ENCODE data around the gene RHBDD1. TPM values are rescaled to one million over a fixed set of nuclear protein-coding genes. Genes with fewer than 3 reads are reported as not detected.

RHBDD1 gene
- total and polyA plus RNA-seq, 7 donors, result 1.8 to 28.0 (median 17.5) TPM

- Histone ChIP-seq H3K4me3 (no peak overlapping the region), H3K36me3 (peaks cover 0 to 3% (median 0%) of the 10 kb centered on the region in 4 donors), H3K27ac (no peak overlapping the region), H3K9me3 (no peaks in the 10 kb centered on the region), H3K27me3 (no peaks in the 10 kb centered on the region), H3K4me1 (peaks cover 0 to 4% (median 0%) of the 10 kb centered on the region in 4 donors)
- TF ChIP-seq CTCF (IDR thresholded peaks at IDR 0.05) (no peak), POLR2AphosphoS5 (IDR thresholded peaks at IDR 0.05) (no peak), POLR2A (IDR thresholded peaks at IDR 0.05) (no peak), EP300 (IDR thresholded peaks at IDR 0.05) (no peak)
- intact Hi-C loops (cut with DNase I), result no loop called here
- no peak for DNase-seq
These were observed 77.8 kb downstream of the RHBDD1 start for GRCh38 chr2:226913641-226914040.

- Histone ChIP-seq H3K4me3 (no peak overlapping the region), H3K9me3 (no peaks in the 10 kb centered on the region)
- WGBS, 2 donors, result 78 to 87% methylated on average over 6 of the region's 6 CpGs
These were observed 80.0 kb downstream of the RHBDD1 start for GRCh38 chr2:226915846-226916360.

GRCh38 chr2:226916669-226917068 lies 80.8 kb downstream of the RHBDD1 start:
- TF ChIP-seq POLR2AphosphoS5 (IDR thresholded peaks at IDR 0.05) (no peak), CTCF (IDR thresholded peaks at IDR 0.05) (no peak), EP300 (IDR thresholded peaks at IDR 0.05) (no peak), POLR2A (IDR thresholded peaks at IDR 0.05) (no peak)
- 68 to 85% methylated on average over 1 of the region's 1 CpG for WGBS, 2 donors
- H3K27ac ChIP-seq, result no peak overlapping the region
- no peak for DNase-seq
- H3K9me3 ChIP-seq, result no peaks in the 10 kb centered on the region
- no peak overlapping the region for H3K4me3 ChIP-seq
- no peaks in the 10 kb centered on the region for H3K27me3 ChIP-seq
- intact Hi-C loops (cut with DNase I), result no loop called here
- no peaks in the 10 kb centered on the region for H3K4me1 ChIP-seq
- H3K36me3 ChIP-seq, result peaks cover 0 to 3% (median 0%) of the 10 kb centered on the region in 4 donors

More at GRCh38 chr2:226915846-226916360, 80.0 kb downstream of the RHBDD1 start:
- Histone ChIP-seq H3K4me1 (no peaks in the 10 kb centered on the region), H3K36me3 (peaks cover 0 to 3% (median 0%) of the 10 kb centered on the region in 4 donors), H3K27me3 (no peaks in the 10 kb centered on the region), H3K27ac (no peak overlapping the region)
- TF ChIP-seq POLR2AphosphoS5 (IDR thresholded peaks at IDR 0.05) (no peak), EP300 (IDR thresholded peaks at IDR 0.05) (no peak), POLR2A (IDR thresholded peaks at IDR 0.05) (no peak), CTCF (IDR thresholded peaks at IDR 0.05) (no peak)
- intact Hi-C loops (cut with DNase I), result no loop called here
- no peak for DNase-seq

DNA sequence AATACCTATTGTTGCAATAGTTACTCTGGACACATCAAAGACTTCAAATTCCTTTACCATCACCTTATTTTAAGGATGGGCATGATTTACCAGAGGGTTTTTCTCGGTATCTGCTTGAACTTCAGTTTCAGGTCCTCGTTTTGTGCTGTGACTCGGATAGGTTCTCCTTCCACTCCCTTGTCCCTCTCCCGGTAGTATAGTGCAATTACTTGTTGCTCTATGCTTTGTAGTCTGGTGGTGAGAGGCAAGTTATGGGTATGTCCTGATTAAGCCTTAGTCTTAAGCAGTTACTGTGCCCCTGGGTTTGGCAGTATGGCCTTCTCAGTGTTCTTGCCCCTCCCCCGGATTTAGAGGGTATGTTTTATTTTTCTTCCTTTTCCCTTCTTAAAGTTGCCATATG lies 96.6 kb downstream of the RHBDD1 start:
- intact Hi-C loops (cut with DNase I), result no loop called here
- H3K27ac ChIP-seq, result no peak overlapping the region
- DNase-seq, result no peak
- H3K4me3 ChIP-seq, result no peak overlapping the region
- no peaks in the 10 kb centered on the region for H3K4me1 ChIP-seq
- H3K36me3 ChIP-seq, result no peaks in the 10 kb centered on the region
- TF ChIP-seq CTCF (IDR thresholded peaks at IDR 0.05), result no peak
- no peak for TF ChIP-seq EP300 (IDR thresholded peaks at IDR 0.05)
- TF ChIP-seq POLR2A (IDR thresholded peaks at IDR 0.05), result no peak
- TF ChIP-seq POLR2AphosphoS5 (IDR thresholded peaks at IDR 0.05), result no peak
- no peaks in the 10 kb centered on the region for H3K27me3 ChIP-seq
- 94 to 97% methylated on average over 5 of the region's 5 CpGs for WGBS, 2 donors
- no peaks in the 10 kb centered on the region for H3K9me3 ChIP-seq
